Stimulated activated CD8-positive, alpha-beta memory T cell treated with anti-CD3 and anti-CD28 coated beads, Interleukin-15, amount 100 ng/mL, for 4 hours (primary cell): Measurements from ENCODE around the gene CGB5.
"Not testable (repeated sequence)": the region's sequence is repeated elsewhere in the genome, so short reads cannot be mapped to it uniquely, and the experiment has no call there.

Experiments
- DNase-seq, 2 donors: peaks; one replicate each; pipeline ENCODE4 v3.0.0-alpha.2; 2020; ENCODE audit warnings: low read depth in 2 of 2

Gene CGB5

DNA sequence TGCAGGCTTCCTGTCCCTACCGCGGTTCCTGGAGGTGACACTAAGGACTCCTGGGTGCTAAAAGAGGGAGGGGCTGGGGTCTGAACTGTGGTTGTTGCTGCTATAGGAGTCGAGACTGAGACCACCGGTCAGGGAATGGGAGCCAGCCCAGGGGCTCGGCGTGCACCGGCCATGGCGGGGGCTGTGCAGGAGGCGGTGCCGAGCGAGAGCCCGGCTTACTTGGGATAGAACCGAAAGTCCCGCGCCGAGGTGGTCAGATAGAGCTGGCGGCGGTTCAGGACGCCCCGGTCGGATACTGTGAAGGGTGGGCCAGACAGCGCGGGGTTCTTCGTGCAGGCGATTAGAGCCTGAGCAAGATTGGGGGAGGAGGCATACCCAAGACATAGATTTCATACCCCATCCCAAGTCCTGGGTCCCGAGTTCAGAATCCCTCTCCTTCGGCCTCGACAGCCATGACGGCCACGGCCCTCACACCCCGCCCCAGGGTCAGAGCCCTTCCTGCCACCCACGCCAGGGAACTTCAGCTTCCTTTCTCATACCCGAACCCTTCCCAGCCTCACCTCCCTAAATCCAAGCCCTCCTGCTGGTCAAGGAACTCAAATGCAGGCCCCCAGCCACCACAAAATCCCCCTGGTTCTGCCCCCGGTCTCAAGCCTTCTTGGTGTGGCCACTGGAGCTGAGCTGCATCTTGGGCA, 13.4 kb downstream of the CGB5 start:
- DNase-seq, result not testable (repeated sequence)

- DNase-seq, result no peak
Observed at GRCh38 chr19:49057636-49058234, 14.1 kb downstream of the CGB5 start, which contains the start of gene CGB7. Gene CGB7 (minus strand): TSS chr19:49057749. CDS start chr19:49055375, 2,374 bp downstream.

DNA sequence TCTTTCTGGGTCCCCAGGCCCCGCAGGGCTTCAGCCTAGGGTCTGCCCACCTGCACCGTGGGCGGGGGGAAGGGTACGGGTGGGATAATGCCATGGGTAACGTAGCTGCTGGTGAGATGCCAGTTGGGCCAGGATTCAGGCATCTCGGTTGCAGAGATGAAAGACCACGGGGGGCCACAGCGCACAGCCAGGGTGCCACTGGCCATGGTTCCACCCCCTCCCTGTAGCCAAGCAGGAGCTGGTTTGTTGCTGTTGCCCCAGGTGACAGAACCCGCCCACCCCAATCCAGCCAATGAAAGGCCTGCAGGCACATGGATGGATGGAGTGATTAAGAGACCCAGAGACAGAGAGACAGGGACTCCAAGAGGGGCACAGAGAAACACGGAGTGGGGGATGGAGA, 14.9 kb downstream of the CGB5 start:
- no peak for DNase-seq

DNA sequence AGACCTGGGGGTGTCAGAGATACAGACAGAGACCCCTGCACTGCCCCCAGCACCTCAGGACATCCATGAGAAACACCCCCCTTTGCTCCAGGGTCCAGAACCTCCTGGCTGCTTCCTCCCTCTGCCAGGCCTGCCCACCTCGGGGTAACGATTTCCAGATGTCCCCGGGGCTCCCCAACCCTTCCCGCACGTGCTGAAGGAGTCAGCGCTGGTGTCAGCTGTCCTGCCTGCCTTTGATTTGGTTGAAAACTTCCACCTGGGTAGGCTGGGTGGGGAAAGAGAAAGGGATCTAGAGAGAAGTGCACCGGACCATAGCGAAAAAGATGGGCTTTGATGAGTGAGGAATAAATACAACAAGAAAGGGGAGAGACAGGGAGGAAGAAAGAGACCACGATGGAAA, 15.4 kb downstream of the CGB5 start:
- no peak for DNase-seq

GRCh38 chr19:49061000-49061399, 17.4 kb downstream of the CGB5 start:
- DNase-seq, result no peak

- DNase-seq, result no peak
Observed at GRCh38 chr19:49061445-49061844, 17.8 kb downstream of the CGB5 start.

- no peak for DNase-seq
Observed at GRCh38 chr19:49064029-49064629, 20.5 kb downstream of the CGB5 start.

DNA sequence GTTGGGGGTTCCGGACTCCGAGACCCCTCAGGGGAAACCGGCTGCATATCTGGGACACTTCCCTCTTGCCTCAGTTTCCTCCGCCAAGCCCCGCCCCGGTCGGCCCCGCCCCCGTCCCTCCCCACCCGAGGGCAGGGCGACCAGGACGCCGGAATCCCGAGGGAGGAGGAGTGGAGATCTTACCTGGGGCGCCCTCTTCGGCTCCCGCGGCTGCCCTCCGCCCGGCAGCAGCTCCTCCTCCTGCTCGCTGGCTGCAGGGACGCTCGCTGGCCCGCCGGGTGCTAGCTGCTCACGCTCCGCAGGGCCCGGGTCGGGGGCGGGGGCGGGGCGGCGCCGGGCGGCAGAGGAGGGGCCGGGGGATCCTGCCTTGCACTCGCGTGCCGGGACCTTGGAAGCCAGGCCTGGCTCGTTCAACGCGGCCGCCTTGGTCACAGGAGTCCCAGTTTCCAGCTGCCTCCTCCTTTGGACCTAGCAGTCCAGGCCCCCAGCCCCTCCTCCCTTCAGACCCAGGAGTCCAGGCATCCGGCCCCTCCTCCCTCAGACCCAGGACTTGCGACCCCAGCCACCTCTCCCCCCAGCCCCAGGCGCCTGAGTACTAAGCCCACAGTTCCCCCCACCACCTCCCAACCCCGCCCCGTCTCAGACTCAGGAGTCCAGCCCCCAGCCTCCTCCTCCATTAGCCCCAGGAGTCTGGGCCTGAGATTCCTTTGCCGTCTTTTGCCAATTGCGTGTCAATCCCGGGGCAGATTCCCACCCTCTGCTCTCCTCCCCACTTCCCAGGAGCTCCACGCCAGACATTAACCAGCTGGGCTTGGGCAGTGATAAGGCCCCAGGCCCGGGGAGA, 21.3 kb downstream of the CGB5 start, which contains the start of gene NTF4:
Gene NTF4, minus strand, starts transcription at position 51 of the 844 bp plus-strand sequence. CDS start 2,821 bp downstream, outside the sequence.
- no peak for DNase-seq

- no peak for DNase-seq
Observed at GRCh38 chr19:49065905-49066512, 22.4 kb downstream of the CGB5 start.

GRCh38 chr19:49067554-49067953, 23.9 kb downstream of the CGB5 start:
- no peak for DNase-seq

GRCh38 chr19:49069026-49069425, 25.4 kb downstream of the CGB5 start:
- DNase-seq, result no peak

- DNase-seq, result no peak
Observed at GRCh38 chr19:49070416-49070815, 26.8 kb downstream of the CGB5 start.

GRCh38 chr19:49071860-49072547, 28.4 kb downstream of the CGB5 start:
- DNase-seq, result no peak

- no peak for DNase-seq
Observed at GRCh38 chr19:49073514-49074378, 30.1 kb downstream of the CGB5 start.

DNA sequence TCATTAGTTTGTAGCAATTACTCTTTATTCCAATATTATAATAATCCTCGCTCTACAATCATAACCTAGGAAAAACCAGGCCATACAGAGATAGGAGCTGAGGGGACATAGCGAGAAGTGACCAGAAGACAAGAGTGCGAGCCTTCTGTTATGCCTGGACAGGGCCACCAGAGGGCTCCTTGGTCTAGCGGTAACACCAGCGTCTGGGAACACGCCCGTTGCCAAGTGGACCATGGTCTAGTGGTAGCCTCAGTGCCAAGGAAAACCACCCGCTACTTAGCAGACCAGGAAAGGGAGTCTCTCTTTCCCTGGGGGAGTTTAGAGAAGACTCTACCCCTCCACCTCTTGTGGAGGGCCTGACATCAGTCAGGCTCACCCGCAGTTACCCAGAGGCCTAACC, 31.2 kb downstream of the CGB5 start:
- not testable (repeated sequence) for DNase-seq

DNA sequence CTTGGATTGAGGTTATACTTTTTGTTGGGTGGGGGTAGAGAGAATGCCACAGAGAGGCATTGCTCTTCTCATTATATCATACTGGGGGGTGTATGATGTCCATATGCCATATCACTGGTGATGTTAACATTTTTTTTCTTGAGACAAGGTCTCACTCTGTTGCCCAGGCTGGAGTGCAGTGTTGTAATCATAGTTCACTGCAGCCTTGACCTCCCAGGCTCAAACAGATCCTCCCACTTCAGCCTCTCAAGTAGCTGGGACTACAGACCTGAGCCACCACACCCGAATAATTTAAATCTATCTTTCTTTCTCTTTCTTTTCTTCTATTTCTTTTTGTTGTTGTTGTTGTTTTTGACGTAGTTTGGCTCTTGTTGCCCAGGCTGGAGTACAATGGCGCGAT, 36.7 kb downstream of the CGB5 start:
- no peak for DNase-seq

GRCh38 chr19:49081273-49081672, 37.6 kb downstream of the CGB5 start:
- no peak for DNase-seq

DNA sequence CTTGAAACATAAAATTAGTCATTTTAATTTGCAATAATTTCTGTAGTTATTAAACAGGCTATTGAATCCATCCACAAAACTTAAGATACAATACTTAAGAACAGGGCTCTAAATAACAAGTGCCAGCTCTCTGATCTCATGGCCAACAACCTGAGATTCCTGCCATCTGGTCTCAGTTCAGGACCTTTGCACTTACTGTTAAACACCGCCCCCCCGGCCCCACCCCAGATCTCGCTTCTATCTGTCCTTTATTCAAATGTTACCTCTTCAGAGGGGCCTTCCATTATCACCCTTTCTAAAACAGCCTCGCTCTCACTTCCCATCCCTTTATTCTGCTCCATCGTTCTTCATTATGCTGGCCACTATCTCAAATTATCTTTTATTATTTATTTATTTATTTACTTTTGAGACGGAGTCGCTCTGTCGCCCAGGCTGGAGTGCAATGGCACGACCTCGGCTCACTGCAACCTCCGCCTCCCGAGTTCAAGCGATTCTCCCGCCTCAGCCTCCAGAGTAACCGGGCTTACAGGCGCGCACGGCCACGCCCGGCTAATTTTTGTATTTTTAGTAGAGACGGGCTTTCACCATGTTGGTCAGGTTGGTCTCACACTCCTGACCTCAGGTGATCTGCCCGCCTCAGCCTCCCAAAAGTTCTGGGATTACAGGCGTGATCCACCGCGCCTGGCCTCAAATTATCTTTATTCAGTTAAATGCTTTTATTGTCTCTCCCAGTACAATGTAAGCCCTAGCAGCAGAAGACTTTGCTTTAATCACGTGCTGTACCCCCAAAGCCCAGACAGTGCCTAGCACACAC, 40.8 kb downstream of the CGB5 start:
- no peak for DNase-seq
